ENCODE results near the gene NFYC. TPM values are rescaled to one million over a fixed set of nuclear protein-coding genes. Genes with fewer than 3 reads are reported as not detected.

The NFYC gene
- total and polyA plus RNA-seq, 2 of the 8 experiments (the other 6 are each of a cell fraction or from before 2014, with no cell fraction given) = 54.1 to 124 TPM

GRCh38 chr1:40756523-40756922 is 65.0 kb downstream of the NFYC start (continued):
- TF ChIP-seq BCL11A (IDR thresholded peaks at IDR 0.05; ENCODE audit: low read depth in 2 of 2, low read length in 2 of 2) (no peak), SP4 (IDR thresholded peaks at IDR 0.05; ENCODE audit: low read length) (no peak), ZNF274 (IDR thresholded peaks at IDR 0.05; ENCODE audit: borderline replicate concordance, extremely low read depth, low read length) (no peak), RNF2 (IDR thresholded peaks at IDR 0.05; ENCODE audit: borderline replicate concordance, low read depth, low read length, missing control alignments, poor library complexity, severe bottlenecking) (no peak)
- TF ChIP-seq, protein P1, sequence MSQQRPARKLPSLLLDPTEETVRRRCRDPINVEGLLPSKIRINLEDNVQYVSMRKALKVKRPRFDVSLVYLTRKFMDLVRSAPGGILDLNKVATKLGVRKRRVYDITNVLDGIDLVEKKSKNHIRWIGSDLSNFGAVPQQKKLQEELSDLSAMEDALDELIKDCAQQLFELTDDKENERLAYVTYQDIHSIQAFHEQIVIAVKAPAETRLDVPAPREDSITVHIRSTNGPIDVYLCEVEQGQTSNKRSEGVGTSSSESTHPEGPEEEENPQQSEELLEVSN (IDR thresholded peaks at IDR 0.05) = no peak
